T-helper 1 cell (primary cell): ENCODE results near the gene ACVR2B.

Source experiments
- DNase-seq, 5 donors: peaks; one replicate each; pipeline ENCODE4 v3.0.0-alpha.2; 2012 to 2020

Gene ACVR2B

DNA sequence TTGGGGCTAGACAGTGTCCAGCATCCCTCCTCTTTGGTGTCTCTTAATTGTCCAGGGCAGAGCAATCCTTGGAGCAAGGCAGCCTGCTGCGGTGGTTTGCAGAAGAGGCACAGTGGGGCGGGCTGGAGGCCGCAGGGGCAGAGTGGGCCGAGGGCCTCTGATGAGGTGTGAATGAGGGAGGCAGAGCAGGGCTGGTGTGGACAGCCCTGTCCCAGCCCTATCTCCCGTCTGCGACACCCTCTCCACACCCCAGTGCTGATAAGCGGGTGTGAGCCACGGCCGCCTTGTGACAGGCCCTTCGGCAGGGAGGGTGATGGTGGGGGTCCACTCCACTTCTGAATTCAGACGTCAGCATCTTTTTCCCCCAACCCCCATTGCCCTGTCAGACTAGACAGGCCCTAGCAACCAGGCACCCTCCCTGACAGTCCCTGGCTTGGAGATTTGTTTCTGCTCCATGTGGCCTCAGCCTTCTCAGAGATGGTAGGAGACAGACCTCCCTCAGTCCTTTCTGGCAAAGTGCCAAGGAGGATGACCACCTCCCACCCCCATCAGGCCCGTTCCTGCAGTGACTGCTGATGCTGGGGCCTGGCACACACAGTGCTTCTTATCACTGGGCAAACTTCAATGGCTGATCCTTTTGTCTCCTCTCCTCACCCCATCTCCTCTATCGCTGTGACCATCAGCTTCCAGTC is 79.7 kb downstream of the ACVR2B start:
- DNase-seq: no peak

DNA sequence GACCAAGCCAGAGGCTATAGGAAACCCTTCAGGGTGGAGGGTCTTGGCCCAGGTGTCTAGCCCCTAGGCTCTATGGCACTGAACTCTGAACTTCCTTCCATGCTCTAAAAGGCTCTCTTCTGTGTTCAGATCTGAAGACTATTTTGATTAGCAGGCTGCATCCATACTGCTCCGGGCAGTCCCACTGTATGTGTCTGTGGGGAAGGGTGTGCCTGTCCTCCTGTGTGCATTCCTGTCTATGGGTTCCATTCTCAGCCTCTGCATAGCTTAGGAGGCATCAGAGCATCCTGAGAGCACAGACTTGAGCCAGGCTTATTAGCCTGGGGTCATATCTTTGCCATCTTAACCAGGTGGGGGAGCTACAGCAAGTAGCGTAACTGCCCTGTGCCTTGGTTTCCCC is 80.5 kb downstream of the ACVR2B start:
- no peak for DNase-seq

DNA sequence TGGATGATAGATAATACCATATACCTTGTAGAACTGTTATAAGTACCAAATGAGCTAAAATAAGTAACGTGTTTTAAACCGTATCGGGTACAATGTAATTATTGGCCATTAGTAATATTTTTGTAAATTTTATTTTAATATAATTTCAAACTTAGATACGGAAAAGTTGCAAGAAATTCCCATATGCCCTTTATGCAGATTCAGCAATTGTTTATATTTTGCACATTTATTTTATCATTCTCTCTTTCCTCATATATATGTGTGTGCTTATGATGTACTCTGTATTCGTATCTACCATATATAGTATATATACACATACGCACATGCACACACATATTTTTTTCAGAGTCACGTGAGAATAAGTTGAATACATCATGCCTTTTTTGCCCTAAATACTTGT is 80.9 kb downstream of the ACVR2B start:
- no peak for DNase-seq

DNA sequence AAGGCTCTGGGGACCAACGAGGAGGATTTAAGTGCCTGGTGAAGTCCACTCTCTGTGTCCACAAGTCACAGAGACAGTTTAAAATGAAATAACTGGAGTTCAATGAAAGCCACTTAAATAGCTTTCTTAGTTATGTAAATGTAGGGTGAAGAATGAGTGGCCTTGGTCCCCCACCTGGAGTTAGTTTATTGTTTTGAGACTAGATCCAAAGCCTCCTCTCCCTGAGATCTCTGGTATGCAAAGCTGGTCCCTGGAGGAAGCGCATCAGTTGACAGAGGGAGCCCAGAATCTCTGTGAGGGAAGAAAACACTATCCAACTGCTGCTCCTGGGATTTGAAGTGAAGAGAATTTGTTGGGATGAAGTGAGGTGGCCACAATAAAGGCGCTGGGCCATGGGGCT is 83.0 kb downstream of the ACVR2B start:
- no peak for DNase-seq

DNA sequence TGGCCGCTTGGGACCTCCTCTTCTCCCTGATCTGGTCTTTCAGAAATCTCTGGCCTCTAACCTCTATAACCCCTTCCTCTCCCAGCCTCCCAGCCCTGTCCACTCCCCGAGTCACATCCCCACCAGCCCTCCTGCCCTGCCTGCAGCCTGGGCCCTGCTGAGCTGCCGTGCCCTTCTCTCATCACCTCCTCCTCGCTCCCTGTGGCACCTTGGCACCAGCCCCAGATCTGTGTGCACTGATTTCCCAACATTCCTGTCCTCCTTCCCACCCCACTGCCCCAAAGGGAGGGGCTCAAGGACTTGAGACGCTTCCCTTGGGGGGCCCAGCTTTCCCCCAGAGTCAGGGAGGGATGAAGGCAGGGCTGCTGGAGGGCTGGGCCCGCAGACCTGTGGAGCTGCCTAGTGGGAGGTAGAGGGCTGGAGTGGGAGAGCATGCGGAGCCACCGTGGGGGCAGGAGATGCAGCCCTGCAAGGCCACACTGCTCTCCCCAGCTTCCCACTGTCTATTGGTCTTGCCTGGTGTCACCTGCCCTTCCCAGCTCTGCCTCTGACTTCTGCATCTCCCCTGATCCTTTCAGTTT is 85.2 kb downstream of the ACVR2B start:
- DNase-seq: no peak

GRCh38 chr3:38541806-38542205 is 88.1 kb downstream of the ACVR2B start:
- no peak for DNase-seq
